Measurements from ENCODE around the gene GARIN5B. TPM values are rescaled to one million over a fixed set of nuclear protein-coding genes. Genes with fewer than 3 reads are reported as not detected.

GARIN5B gene
- total RNA-seq, 1 experiment from 2014 or later: 0.11 TPM

DNA sequence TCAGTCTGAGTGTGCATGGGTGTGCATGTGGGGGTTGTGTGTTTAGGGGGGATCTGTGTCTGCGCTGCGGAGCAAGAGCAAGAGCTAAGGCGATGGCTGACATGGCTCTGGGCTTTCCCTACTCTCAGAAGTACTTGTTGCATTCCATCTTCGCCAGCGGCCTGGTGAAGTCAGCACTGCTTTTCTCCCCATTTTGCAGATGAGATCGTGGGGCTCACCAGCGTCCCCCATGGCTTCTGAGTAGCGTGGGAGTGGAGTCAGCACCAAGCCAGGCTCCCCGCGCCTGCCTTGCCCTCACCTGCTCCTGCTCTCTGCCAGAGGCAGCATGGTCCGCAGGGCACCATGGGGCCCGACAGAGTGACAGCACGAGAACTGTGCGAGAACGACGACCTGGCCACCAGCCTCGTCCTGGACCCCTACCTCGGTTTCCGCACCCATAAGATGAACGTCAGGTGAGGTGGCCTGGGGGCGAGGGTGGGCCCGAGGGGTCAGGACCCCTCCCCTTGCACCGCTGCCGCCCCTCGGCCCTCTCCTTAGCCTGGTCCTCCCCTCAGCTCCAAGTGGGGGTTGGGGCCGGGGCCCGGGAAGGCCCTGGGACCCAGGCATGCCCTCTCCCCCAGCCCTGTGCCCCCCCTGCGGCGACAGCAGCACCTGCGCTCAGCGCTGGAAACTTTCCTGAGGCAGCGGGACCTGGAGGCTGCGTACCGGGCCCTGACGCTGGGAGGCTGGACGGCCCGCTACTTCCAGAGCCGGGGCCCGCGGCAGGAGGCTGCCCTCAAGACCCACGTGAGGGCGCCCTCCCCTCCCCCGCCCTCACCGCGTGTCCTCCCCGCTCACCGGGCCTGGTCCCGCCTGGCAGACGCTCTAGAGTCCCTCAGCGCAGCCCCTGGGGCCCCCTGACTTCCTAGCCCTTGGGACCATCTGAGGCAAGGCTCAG lies 21.2 kb downstream of the GARIN5B start:
- POLR2A ChIA-PET (ENCODE audit: unreplicated experiment): interaction anchor here (0.5 to 0.7 kb wide), 2 partner anchors 105 to 224 kb away, joined by 3 to 16 read pairs; partner anchors contain the start of gene PPP1R12C
- Histone ChIP-seq H3K27ac (no peak overlapping the region), H3K9me2 (ENCODE audit: insufficient read depth) (no peaks in the 10 kb centered on the region), H3K27me3 (ENCODE audit: insufficient read depth, low read depth) (no peaks in the 10 kb centered on the region), H3K4me1 (replicated peaks; ENCODE audit: insufficient read depth) (peaks cover 24% of the 10 kb centered on the region), H3K9me3 (ENCODE audit: insufficient read depth, low read depth) (no peaks in the 10 kb centered on the region), H3F3A (ENCODE audit: insufficient read depth, low read depth) (peaks cover 22% of the 10 kb centered on the region; the same call in 1 of the 2 replicates), H2AFZ (no peak overlapping the region), H3K79me2 (ENCODE audit: low read depth) (peaks cover 22% of the 10 kb centered on the region), H3K36me3 (ENCODE audit: low read depth) (0 out of 2 replicates have a peak, but pooled peaks cover 5% of the 10 kb centered on the region), H4K20me1 (ENCODE audit: insufficient read depth) (peaks cover 19% of the 10 kb centered on the region), H3K4me2 (peak overlapping the region; percentile 99), H3K4me3 (peak overlapping the region; percentile 86; the same call in 1 of the 2 replicates)
- CTCF ChIA-PET: interaction anchor here (0.5 to 1.4 kb wide), 2 partner anchors 43 to 977 kb away, joined by 3 to 4 read pairs; partner anchors contain the start of gene TMEM238
- TF ChIP-seq, protein P1, sequence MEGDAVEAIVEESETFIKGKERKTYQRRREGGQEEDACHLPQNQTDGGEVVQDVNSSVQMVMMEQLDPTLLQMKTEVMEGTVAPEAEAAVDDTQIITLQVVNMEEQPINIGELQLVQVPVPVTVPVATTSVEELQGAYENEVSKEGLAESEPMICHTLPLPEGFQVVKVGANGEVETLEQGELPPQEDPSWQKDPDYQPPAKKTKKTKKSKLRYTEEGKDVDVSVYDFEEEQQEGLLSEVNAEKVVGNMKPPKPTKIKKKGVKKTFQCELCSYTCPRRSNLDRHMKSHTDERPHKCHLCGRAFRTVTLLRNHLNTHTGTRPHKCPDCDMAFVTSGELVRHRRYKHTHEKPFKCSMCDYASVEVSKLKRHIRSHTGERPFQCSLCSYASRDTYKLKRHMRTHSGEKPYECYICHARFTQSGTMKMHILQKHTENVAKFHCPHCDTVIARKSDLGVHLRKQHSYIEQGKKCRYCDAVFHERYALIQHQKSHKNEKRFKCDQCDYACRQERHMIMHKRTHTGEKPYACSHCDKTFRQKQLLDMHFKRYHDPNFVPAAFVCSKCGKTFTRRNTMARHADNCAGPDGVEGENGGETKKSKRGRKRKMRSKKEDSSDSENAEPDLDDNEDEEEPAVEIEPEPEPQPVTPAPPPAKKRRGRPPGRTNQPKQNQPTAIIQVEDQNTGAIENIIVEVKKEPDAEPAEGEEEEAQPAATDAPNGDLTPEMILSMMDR (conservative IDR thresholded peaks at IDR 0.05): no peak
- TF ChIP-seq EZH2 (IDR thresholded peaks at IDR 0.05; ENCODE audit: low read depth): no peak
- no peak for DNase-seq
- BruUV-seq (replicated peaks): TSS peak; percentile 22
- intact Hi-C loops (cut with micrococcal nuclease; ENCODE audit: unreplicated experiment): no loop called here

DNA sequence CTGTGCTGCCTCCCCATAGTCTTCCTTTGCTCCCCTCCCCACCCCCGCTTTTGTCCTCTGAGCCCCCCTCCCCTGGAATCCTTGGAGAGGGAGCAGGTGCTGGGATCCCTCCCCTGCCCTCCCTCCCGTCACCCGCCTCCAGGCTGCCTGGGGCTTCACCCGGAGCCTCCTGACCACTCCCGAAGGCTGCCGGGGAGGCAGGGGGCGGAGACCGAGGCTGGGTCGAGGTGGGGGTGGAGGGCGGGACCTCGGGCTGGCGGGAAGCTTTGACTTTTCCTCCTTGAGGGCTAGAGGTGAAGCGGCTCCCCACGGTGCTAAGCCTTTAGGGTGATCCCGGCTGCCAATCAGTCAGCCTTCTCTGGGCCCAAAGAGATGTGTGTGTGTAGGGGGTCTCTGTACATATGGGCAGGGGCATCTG lies 21.9 kb downstream of the GARIN5B start:
- peak; percentile 57 to 90 for DNase-seq
- no peaks in the 10 kb centered on the region for H3K9me3 ChIP-seq (ENCODE audit: insufficient read depth, low read depth)
- H2AFZ ChIP-seq: no peak overlapping the region
- H3K79me2 ChIP-seq (ENCODE audit: low read depth): peaks cover 22% of the 10 kb centered on the region
- TF ChIP-seq, protein P1 (conservative IDR thresholded peaks at IDR 0.05): no peak
- TF ChIP-seq EZH2 (IDR thresholded peaks at IDR 0.05; ENCODE audit: low read depth): no peak
- intact Hi-C loops (cut with micrococcal nuclease; ENCODE audit: unreplicated experiment): no loop called here
- H3K36me3 ChIP-seq (ENCODE audit: low read depth): 0 out of 2 replicates have a peak, but pooled peaks cover 5% of the 10 kb centered on the region
- H3K9me2 ChIP-seq (ENCODE audit: insufficient read depth): no peaks in the 10 kb centered on the region
- H3K4me3 ChIP-seq: peak overlapping the region; percentile 86
- ChIA-PET CTCF (interaction anchor here (0.6 to 1.4 kb wide), 2 partner anchors 43 to 401 kb away, joined by 3 read pairs; partner anchors contain the start of gene TMEM238), POLR2A (ENCODE audit: unreplicated experiment) (interaction anchor here (0.5 to 0.7 kb wide), 3 partner anchors 44 to 224 kb away, joined by 3 to 16 read pairs (median 5); partner anchors contain the start of gene PPP1R12C)
- H4K20me1 ChIP-seq (ENCODE audit: insufficient read depth): peaks cover 19% of the 10 kb centered on the region
- peaks cover 22% of the 10 kb centered on the region; the same call in 1 of the 2 replicates for H3F3A ChIP-seq (ENCODE audit: insufficient read depth, low read depth)
- H3K4me2 ChIP-seq: peak overlapping the region; percentile 99
- BruUV-seq (replicated peaks): no TSS peak
- peaks cover 24% of the 10 kb centered on the region for H3K4me1 ChIP-seq (replicated peaks; ENCODE audit: insufficient read depth)
- H3K27me3 ChIP-seq (ENCODE audit: insufficient read depth, low read depth): no peaks in the 10 kb centered on the region
- no peak overlapping the region for H3K27ac ChIP-seq

DNA sequence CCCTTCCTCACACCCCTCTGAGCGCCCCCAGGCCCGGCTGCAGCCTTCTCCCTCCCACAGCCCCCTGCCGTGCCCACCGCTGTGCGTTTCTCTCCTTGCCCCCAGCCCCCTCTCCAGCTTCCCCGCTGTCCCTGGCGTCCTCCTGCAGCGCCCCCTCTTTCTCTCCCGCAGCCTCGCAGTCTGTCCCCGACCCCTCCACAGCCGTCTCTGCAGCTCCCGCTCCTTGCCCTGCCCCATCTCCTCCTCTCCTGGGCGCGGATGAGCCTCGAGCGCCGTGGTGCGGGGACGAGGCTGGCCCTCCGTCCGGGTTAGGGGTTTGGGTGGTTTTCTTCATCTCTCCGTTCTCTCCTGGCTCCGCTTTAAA lies 22.3 kb downstream of the GARIN5B start:
- ChIA-PET CTCF (interaction anchor here (0.6 to 1.4 kb wide), 2 partner anchors 44 to 401 kb away, joined by 3 read pairs; partner anchors contain the start of gene TMEM238), POLR2A (ENCODE audit: unreplicated experiment) (interaction anchor here (0.7 kb wide), 2 partner anchors 44 to 223 kb away, joined by 5 to 16 read pairs; partner anchors contain the start of gene PPP1R12C)
- Histone ChIP-seq H3K4me1 (replicated peaks; ENCODE audit: insufficient read depth) (peaks cover 21% of the 10 kb centered on the region), H3K9me2 (ENCODE audit: insufficient read depth) (no peaks in the 10 kb centered on the region), H3K79me2 (ENCODE audit: low read depth) (peaks cover 22% of the 10 kb centered on the region), H2AFZ (no peak overlapping the region), H3K4me3 (peak overlapping the region; percentile 86), H3K36me3 (ENCODE audit: low read depth) (0 out of 2 replicates have a peak, but pooled peaks cover 5% of the 10 kb centered on the region), H3K9me3 (ENCODE audit: insufficient read depth, low read depth) (no peaks in the 10 kb centered on the region), H3K27ac (peak overlapping the region; percentile 55), H4K20me1 (ENCODE audit: insufficient read depth) (peaks cover 19% of the 10 kb centered on the region), H3K27me3 (ENCODE audit: insufficient read depth, low read depth) (no peaks in the 10 kb centered on the region), H3K4me2 (peak overlapping the region; percentile 99), H3F3A (ENCODE audit: insufficient read depth, low read depth) (peaks cover 22% of the 10 kb centered on the region; the same call in 1 of the 2 replicates)
- TF ChIP-seq EZH2 (IDR thresholded peaks at IDR 0.05; ENCODE audit: low read depth): no peak
- TF ChIP-seq, protein P1 (conservative IDR thresholded peaks at IDR 0.05): no peak; the same call in 1 of the 2 replicates
- DNase-seq: peak in 1 of 2 experiments; percentile 21
- intact Hi-C loops (cut with micrococcal nuclease; ENCODE audit: unreplicated experiment): no loop called here
- no TSS peak for BruUV-seq (replicated peaks)
